ENCODE data around the gene CLDN12.
A peak's percentile ranks its signal among the peaks of the same experiment; 100 is the strongest.
"Not testable (repeated sequence)": the region's sequence is repeated elsewhere in the genome, so short reads cannot be mapped to it uniquely, and the experiment has no call there.

The CLDN12 gene

GRCh38 chr7:90433221-90433620 is 30.0 kb downstream of the CLDN12 start:
- DNase-seq (ENCODE audit: low spot score), result no peak

- DNase-seq (ENCODE audit: low spot score), result no peak
Observed at GRCh38 chr7:90445633-90446032, 42.4 kb downstream of the CLDN12 start.

GRCh38 chr7:90446137-90446899 is 43.1 kb downstream of the CLDN12 start:
- DNase-seq (ENCODE audit: low spot score), result no peak

GRCh38 chr7:90453259-90453891 is 50.1 kb downstream of the CLDN12 start:
- no peak for DNase-seq (ENCODE audit: low spot score)

- no peak for DNase-seq (ENCODE audit: low spot score)
Observed at GRCh38 chr7:90453931-90454330, 50.7 kb downstream of the CLDN12 start.

- DNase-seq (ENCODE audit: low spot score), result peak; percentile 73
Observed at GRCh38 chr7:90455163-90456030, 52.1 kb downstream of the CLDN12 start.

- no peak for DNase-seq (ENCODE audit: low spot score)
Observed at GRCh38 chr7:90458104-90458503, 54.8 kb downstream of the CLDN12 start.

- no peak for DNase-seq (ENCODE audit: low spot score)
Observed at GRCh38 chr7:90459888-90460287, 56.6 kb downstream of the CLDN12 start.

- DNase-seq (ENCODE audit: low spot score), result peak; percentile 8
Observed at GRCh38 chr7:90461219-90461618, 58.0 kb downstream of the CLDN12 start.

- not testable (repeated sequence) for DNase-seq (ENCODE audit: low spot score)
Observed at GRCh38 chr7:90463151-90463628, 59.9 kb downstream of the CLDN12 start.

Data from AG08395 (cell line).